ENCODE data around the gene TMC4.
A peak's percentile ranks its signal among the peaks of the same experiment; 100 is the strongest.
"Not testable (repeated sequence)": the region's sequence is repeated elsewhere in the genome, so short reads cannot be mapped to it uniquely, and the experiment has no call there.

The TMC4 gene

DNA sequence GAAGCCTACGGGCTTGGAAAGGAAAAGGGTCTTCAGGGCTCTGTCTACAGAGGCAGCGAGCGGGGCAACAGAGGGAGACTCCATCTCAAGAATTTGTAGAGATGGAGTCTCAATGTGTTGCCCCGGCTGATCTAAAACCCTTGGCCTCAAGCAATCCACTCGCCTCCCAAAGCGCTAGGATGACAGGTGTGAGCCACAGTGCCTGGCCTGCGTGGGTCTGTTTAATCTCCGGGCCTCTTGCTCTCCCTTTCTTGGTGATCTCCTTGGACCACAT lies 35.8 kb upstream of the TMC4 start:
- Histone ChIP-seq H3K9me3 (no peaks in the 10 kb centered on the region), H3K27ac (peak overlapping the region; percentile 58 to 75), H3K36me3 (peaks cover 27 to 48% (median 40%) of the 10 kb centered on the region in 3 donors), H3K4me1 (peaks cover 6 to 34% (median 30%) of the 10 kb centered on the region in 4 donors), H3K4me3 (no peak overlapping the region), H3K27me3 (no peaks in the 10 kb centered on the region)
- intact Hi-C loops (cut with DNase I; ENCODE audit: low total_unique reads) = no loop called here
- TF ChIP-seq, protein P1, sequence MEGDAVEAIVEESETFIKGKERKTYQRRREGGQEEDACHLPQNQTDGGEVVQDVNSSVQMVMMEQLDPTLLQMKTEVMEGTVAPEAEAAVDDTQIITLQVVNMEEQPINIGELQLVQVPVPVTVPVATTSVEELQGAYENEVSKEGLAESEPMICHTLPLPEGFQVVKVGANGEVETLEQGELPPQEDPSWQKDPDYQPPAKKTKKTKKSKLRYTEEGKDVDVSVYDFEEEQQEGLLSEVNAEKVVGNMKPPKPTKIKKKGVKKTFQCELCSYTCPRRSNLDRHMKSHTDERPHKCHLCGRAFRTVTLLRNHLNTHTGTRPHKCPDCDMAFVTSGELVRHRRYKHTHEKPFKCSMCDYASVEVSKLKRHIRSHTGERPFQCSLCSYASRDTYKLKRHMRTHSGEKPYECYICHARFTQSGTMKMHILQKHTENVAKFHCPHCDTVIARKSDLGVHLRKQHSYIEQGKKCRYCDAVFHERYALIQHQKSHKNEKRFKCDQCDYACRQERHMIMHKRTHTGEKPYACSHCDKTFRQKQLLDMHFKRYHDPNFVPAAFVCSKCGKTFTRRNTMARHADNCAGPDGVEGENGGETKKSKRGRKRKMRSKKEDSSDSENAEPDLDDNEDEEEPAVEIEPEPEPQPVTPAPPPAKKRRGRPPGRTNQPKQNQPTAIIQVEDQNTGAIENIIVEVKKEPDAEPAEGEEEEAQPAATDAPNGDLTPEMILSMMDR (IDR thresholded peaks at IDR 0.05) = no peak
- no peak for DNase-seq

DNA sequence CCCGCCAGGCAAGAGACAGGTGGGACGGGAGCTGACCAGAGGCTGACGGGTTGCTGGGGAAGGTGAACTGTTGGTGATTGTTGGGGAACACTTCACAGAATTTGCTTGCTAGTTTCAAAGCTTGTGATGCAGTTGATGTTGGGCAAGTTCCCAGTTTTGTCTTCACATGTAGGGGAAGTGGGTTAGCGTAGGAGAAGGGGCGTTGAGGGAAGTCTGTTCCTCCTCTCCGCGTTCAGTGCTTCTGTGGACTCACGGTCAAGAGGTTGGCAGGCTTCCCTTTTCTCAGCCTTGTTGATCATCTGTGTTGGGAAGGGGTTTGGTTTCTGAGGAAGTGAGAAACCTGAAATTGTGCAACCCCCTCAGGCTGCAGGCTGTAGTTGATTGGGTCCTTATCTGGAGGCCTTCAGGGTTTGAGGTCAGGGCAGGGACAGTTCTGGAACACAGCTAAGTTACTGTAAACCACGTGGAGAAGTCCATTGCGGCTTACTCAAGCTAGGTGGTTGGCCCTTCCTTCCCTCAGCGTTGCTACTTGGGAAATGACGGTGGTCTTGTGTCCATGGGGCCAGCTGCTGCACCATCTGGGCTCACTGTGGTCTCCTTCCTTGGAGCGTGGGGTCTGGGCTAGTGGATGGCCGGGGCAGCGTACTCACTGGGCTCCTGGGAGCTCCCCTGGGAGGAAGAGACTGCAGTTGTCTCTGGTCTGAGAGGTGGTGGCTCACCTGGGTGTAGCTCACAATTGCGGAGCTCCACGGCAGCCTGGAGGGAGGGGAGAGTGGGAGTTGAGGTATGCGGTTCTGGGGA lies 35.2 kb upstream of the TMC4 start:
- H3K4me1 ChIP-seq = peaks cover 6 to 39% (median 35%) of the 10 kb centered on the region in 4 donors

DNA sequence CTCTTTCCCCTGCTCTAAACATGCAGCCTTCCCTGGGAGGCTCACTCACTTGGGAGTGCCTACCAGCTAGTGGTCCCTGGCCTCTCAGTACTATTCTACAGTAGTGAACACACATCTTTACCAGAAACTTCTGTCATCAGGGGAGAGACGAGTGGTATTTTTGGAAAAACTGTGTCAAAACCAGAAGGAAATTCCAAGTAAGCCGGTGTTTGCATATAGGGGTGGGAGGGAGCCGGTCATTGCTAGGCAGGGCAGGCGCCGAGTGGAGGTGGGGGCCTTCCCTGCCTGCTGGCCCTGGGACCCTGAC lies 34.7 kb upstream of the TMC4 start:
- no peak overlapping the region for H3K27ac ChIP-seq
- TF ChIP-seq, protein P1 (IDR thresholded peaks at IDR 0.05) = no peak
- peaks cover 36 to 59% (median 51%) of the 10 kb centered on the region in 3 donors for H3K36me3 ChIP-seq
- DNase-seq = no peak
- H3K9me3 ChIP-seq = no peaks in the 10 kb centered on the region
- intact Hi-C loops (cut with DNase I; ENCODE audit: low total_unique reads) = no loop called here
- H3K27me3 ChIP-seq = no peaks in the 10 kb centered on the region
- peaks cover 6 to 45% (median 41%) of the 10 kb centered on the region in 4 donors for H3K4me1 ChIP-seq
- H3K4me3 ChIP-seq = no peak overlapping the region

More for the DNA sequence above, 35.2 kb upstream of the TMC4 start:
- Histone ChIP-seq H3K9me3 (no peaks in the 10 kb centered on the region), H3K27ac (peak overlapping the region; percentile 58 to 75), H3K27me3 (no peaks in the 10 kb centered on the region), H3K36me3 (peaks cover 33 to 53% (median 45%) of the 10 kb centered on the region in 3 donors), H3K4me3 (no peak overlapping the region)
- TF ChIP-seq, protein P1 (IDR thresholded peaks at IDR 0.05) = no peak
- intact Hi-C loops (cut with DNase I; ENCODE audit: low total_unique reads) = no loop called here
- peak in 1 of 2 donors; percentile 81 for DNase-seq

DNA sequence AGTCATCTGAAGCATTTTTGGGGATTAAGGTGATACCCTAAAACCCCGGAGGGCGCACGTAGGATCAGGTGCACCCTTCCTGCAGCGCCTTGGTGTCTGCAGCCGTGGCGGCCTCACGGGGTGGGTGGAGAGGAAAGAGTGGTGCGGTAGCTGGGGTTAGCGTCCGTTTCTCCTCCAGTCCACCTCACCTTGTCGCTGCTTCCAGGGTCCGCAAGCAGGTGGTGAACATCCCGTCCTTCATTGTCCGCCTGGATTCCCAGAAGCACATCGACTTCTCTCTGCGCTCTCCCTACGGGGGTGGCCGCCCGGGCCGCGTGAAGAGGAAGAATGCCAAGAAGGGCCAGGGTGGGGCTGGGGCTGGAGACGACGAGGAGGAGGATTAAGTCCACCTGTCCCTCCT lies 34.2 kb upstream of the TMC4 start:
- H3K27ac ChIP-seq; intact Hi-C loops (cut with DNase I; ENCODE audit: low total_unique reads); H3K9me3 ChIP-seq; H3K27me3 ChIP-seq; H3K4me3 ChIP-seq; DNase-seq: not testable (repeated sequence)
- Histone ChIP-seq H3K4me1 (peaks cover 6 to 49% (median 44%) of the 10 kb centered on the region in 4 donors), H3K36me3 (peaks cover 36 to 63% (median 55%) of the 10 kb centered on the region in 3 donors)

DNA sequence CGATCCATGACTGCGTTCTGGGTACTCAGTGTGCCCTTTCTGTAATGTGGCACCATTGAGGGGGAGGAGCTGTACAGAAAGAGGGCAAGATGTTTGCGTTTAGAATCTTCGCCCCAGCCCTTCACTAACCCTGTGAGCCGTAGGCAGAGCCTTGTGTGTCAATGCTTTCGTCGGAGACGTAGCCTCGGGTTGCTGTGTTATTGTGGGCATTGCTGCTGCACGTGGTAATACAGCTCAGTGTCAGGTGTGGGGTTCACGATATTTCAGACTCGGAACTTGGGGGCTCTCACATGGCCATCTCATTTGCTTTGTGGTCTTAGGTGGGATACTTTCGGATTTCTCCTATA lies 33.8 kb upstream of the TMC4 start:
- Histone ChIP-seq H3K4me3 (no peak overlapping the region), H3K27ac (no peak overlapping the region), H3K4me1 (peaks cover 6 to 53% (median 48%) of the 10 kb centered on the region in 4 donors), H3K9me3 (no peaks in the 10 kb centered on the region), H3K36me3 (peaks cover 36 to 67% (median 59%) of the 10 kb centered on the region in 3 donors), H3K27me3 (no peaks in the 10 kb centered on the region)
- TF ChIP-seq, protein P1 (IDR thresholded peaks at IDR 0.05) = no peak
- DNase-seq = no peak
- intact Hi-C loops (cut with DNase I; ENCODE audit: low total_unique reads) = no loop called here

DNA sequence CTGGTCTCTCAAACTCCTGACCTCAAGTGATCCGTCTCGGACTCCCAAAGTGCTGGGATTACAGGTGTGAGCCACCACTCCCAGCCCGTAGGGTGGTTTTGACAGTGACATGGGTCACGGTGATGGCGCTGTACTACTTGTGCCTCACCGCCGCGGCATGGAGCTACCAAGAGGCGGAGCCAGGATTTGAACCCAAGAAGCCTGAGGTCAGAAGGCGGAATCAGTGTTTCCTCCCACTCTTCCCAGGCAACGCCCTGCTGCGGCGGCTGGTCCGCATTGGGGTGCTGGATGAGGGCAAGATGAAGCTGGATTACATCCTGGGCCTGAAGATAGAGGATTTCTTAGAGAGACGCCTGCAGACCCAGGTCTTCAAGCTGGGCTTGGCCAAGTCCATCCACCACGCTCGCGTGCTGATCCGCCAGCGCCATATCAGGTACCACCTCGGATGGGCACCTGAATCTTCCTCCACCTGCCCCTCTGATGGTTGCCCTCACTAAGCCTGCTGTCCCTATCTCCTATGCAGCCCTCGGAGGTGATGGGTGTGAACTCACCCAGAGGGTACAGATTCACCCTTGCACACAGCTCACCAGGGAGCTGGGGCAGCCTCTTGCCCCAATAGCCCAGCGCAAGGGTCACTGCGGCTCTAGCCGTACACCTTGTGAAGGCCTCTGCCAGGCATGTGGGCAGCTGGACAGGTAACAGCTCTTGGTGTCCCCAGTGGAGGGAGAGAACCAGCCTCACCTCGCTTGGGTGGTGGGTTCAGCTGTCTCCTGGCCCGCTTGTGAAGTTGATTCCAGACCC lies 33.3 kb upstream of the TMC4 start:
- no peak overlapping the region for H3K27ac ChIP-seq
- H3K9me3 ChIP-seq = no peaks in the 10 kb centered on the region
- H3K4me3 ChIP-seq = no peak overlapping the region
- intact Hi-C loops (cut with DNase I; ENCODE audit: low total_unique reads) = no loop called here
- peaks cover 36 to 69% (median 60%) of the 10 kb centered on the region in 3 donors for H3K36me3 ChIP-seq
- no peaks in the 10 kb centered on the region for H3K27me3 ChIP-seq
- no peak for DNase-seq
- peaks cover 6 to 59% (median 52%) of the 10 kb centered on the region in 4 donors for H3K4me1 ChIP-seq
- TF ChIP-seq, protein P1 (IDR thresholded peaks at IDR 0.05) = no peak

Measured in tibial artery (tissue), 4 donors.